GM21619 (cell line): ENCODE data around the gene FAM72C.
"Not testable (repeated sequence)": the region's sequence is repeated elsewhere in the genome, so short reads cannot be mapped to it uniquely, and the experiment has no call there.

Source experiments
- ATAC-seq: cut with Tn5 transposase; IDR thresholded peaks from one replicate; pipeline ENCODE4 v1.9.1; 2021; ENCODE audit not compliant: unreplicated experiment

The FAM72C gene

DNA sequence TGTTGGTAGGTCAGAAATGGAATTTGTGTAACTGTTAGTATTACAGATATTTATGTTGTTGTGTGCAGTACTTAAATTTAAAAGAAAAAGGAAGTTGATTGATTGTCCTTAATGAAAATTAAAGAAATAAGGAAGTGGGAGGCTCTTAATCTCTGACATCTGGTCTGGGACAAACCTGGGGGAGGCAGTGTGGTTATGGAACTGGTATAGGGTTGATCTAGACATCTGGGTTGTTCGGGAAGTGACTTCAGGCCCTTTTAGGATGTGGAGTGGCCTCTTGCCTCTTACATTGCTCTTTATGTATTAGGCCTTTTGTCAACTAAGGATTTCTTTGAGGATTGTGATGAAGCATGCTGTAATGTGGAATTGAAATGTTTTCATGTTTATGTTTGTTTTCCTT lies 16.1 kb upstream of the FAM72C start:
- not testable (repeated sequence) for ATAC-seq

DNA sequence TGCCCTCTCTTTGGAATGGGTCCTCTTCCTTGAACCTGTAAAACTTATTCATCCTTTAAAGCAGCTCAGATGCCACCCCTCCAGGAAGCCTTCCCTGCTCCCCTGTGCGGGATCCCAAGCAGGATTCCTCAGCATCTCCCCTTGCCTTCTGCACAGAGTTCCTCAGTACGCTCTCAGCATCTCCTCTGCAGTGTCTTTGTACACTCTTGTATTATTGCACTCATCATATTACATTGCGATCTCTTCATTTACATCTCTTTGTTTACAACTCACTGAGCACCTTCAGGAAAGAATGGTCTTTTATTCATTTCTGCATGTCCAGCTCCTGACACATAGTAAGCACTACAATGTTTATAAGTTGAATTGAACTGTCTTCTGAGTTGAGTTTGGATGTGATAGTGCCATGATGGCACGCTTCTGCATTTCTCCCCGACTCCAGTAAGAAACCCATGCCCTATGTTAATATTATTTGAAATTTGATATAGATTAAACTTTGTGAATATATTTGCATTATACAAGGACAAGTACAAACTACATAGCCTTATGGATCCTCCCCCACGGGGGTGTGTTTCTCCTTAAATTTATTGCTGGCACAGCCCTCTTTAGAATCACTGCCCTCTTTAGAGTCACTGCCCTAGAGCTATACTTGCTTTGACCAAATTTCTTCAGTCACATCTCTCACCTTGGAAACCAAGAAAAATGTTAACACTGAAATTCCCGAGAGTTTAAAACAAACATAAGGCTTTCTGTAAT lies 13.1 kb upstream of the FAM72C start:
- ATAC-seq, result not testable (repeated sequence)

DNA sequence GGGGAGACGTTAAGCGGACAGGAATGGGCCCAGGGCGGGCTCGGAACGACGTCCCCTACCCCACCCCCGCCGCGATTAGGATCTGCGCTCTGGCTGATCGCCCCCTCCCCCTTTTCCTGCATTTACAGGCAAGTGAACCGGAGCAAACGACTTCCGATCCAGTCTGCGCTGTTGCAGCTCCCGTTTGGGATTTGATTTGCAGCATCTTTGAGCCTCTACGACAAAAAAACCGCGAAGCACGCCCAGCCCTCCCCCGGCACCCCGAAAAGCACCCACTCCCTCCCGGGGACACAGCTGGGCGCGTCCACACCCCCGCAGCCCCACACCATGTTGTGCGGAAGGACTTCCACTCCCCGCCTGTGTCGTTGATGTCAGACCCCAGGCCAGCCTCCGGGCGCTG lies 2.6 kb upstream of the FAM72C start:
- ATAC-seq, result not testable (repeated sequence)

DNA sequence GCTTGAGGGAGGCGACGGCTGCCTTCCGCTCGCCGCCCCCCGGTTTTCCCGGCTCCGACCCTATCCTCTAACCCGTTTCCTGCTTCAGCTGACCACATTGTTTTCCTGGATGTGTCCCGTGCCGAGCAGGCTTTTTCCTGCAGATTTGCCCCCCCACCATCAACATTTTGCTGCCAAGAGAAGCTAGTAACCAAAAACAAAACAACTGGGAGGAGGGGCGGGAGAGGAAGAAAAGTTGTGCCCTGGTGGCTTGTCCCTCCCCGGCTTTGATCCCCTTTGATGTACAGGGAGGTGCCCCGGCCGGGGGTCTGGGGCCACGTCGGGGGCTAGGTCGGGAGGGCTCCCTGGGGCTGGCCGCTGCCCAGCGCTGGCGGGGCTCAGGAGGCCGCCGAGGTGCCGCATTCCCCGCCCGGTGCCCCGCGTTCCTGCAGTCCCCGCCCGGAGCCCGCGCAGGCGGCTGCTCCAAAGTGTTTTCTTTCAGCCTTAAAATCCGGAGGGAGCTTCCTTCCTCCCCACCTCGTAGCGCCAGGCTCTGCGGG lies 2.2 kb upstream of the FAM72C start:
- not testable (repeated sequence) for ATAC-seq

DNA sequence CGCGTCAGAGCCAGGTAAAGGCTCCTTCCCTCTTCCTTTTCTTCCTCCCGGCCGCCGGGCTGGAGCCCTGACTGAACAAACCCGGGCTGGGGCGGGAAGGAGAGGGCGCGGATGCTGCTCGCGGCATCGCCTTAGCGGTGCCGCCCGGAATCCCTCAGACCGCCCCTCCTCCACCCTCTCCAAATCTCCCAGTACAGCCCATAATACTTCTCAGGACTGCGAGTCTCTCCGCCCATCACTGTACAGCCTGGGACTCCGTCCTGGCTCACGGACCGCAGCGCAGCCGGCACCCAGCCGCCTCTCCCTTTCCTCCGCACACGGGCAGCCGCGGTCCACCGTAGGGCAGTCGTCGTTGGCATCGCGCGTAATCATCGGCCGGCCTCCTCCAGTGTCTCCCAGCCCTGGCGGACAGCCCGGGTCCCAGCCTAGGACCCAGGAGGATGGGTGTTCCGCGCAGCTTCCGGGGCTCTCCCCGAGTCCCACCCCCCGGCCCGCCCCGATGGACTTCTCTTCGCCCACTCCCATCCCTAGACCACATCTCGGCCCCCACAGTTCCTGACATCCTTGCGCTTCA lies 1.1 kb upstream of the FAM72C start:
- peak; percentile 12 for ATAC-seq

DNA sequence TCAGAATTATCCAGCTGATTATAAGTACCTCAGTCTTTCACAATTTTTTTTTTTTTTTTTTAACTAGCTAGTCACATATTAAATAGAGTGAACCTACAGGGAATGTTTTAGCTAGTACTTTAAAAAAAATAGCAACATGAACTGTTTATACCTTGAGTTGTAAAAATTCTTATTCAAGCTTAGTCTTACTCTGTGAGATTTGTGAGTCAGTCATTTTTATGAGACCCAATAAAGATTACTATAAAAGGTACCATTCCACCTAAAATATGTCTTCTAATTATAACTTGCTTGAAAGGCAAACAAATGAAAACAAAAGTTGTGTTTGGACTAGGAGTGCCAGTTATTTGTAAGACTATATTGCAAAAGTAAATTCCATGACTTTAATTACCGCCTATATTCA lies 5.9 kb downstream of the FAM72C start:
- not testable (repeated sequence) for ATAC-seq

DNA sequence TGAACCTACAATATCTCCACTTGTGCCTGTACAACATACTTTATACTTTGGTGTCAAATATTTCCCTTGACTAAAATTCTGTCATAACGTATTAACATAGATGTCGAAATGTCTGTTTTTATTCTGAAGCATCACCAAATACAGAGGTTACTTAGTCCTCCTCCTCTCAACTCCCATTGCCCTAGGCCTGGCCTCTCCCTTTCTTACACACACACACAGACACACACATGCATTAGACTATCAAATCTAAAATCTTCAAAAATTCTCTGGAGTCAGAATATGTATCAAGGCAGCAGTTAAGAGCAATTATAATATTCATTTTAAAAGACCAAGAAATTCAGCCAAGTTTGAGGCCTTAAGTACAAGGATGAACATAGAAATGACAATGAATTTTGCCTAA lies 7.5 kb downstream of the FAM72C start:
- not testable (repeated sequence) for ATAC-seq

DNA sequence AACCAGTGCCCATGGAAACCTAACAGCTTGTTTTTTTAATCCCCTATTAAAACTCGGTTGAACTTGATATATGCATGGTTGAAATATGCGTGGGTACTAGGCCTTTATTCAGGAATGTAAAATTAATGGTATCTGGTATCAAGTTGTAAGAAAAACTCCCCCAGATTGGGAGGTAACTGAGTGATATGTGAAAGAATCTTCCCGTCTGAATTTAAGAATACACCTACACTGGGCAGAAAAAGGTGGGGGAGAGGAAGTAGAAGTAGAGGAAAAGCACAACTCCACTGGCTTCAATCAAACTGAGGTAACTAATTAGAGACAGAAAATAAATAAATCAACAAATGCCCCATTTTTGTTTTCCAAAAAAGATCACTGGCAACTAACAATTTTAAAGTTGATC lies 15.9 kb downstream of the FAM72C start:
- ATAC-seq, result not testable (repeated sequence)

DNA sequence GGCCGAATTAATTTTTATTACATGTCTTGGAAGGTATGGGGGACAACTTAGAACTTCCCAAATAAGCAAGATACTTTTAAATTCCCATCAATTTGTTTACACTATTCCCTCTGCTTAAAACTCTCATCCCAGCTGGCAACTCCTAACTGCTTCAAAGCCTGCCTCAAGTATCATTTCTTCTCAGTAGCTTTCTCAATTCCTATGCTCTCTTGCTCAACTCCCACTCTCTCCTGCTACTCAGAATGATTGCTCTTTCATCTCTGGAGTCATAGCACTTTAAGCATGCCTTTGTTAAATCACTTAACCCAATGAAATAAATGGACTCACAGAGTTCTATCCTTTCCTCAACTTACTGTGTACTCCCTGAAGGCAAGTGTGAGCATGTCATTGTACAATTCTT lies 18.9 kb downstream of the FAM72C start:
- ATAC-seq, result not testable (repeated sequence)

DNA sequence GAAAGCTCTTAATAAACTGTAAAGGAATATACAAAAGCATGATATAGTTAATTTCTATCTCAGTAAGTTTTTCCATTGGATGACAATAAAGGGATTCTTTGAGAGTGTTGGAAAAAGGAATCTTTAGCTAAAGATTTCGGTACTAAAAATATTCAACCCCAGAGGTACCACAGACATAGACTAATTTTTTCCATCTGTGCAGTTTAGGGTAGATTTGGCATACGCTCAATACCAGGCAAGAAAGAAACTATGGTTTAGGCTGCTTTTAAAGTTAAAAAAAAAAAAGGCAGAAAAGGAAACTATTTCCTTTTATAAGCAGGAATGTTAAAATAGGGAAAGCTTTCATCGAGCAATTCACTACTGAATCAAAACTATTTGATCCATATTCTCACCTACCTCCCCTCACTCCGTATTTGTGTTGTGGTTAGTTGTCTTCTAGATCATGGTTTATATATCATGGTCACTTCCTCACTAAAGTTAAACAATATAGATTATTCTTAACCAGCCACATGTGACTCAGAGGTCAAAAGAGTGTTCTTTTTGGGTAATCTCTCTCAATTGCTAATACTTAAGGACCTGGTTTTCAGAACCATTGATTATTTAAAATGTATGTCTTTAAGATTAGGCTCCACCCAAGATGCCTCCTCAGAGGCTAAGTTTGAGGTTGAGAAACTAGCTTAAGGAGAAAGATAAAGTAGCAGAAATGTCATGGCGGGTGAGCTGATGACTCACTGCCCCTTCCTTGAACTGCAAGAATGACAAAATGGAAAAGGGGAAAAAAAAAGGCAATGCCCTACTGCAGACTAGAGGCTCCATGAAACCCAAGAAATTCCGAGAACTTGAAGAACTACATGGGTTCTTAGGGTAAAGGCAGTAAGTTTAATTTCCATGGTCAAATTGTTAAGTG lies 20.0 kb downstream of the FAM72C start:
- not testable (repeated sequence) for ATAC-seq

DNA sequence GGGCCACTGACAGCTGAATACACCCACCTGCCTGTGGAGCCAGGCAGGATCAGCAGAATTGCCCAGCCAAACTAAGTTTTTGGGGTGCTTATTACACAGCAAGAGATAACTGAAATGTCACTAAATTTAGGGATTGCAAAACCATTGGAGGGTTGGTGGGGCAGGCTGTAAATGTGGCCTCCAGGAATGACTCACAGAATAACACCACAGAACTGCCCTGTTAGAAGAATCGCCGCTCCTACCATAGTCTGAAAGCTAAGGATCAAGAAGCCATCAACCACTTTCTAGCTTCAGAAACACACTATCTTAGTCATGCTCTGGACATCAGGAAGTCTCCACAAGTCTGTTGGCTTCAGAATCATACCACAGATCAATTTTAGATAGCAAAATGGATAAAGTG lies 24.0 kb downstream of the FAM72C start:
- not testable (repeated sequence) for ATAC-seq

DNA sequence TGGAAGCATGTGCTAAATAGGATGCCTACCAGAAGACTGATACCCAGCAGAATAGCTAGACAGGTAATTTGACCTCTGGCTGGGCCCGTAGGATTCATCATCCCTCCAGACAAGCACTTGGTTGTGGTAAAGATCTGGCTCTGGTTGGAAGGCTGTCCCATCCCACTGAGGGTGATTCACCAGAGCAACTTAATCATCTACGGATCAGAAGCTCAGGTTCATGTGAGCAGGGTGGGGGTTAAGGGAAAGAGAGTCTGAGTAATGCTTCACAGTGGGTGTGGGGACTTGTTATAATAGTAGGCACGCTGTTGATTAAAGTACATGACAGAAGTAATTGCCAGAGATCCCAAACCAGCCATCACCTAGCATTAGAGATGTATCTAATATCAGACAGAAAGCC lies 26.5 kb downstream of the FAM72C start:
- ATAC-seq, result not testable (repeated sequence)

DNA sequence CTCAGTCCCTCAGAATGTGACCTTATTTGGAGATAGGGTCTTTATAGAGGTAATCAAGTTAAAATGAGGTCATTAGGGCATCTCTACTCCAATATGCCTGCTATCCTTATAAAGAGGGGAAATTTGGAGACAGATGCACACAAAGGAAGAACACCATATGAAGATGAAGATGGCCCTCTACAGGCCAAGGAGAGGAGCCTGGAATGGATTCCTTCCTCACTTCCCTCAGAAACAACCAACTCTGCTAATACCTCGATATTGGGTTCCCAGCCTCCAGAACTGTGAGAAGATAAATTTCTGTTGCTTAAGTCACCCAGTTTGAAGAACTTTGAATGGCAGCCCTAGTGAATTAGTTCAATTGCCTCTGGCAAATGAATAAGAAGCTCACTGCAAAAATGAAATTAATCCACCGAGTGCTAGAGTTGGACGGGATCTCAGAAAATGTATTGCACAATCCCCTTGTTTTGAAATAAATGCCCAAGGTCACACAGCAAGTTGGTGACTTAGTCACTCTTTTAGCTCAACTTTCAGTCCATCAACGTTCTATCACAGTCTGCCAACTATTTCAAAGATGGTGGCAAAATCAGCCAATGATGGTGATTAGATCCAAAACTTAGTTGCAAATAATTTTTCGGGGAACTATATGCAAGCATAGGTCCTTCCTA lies 27.1 kb downstream of the FAM72C start:
- not testable (repeated sequence) for ATAC-seq

DNA sequence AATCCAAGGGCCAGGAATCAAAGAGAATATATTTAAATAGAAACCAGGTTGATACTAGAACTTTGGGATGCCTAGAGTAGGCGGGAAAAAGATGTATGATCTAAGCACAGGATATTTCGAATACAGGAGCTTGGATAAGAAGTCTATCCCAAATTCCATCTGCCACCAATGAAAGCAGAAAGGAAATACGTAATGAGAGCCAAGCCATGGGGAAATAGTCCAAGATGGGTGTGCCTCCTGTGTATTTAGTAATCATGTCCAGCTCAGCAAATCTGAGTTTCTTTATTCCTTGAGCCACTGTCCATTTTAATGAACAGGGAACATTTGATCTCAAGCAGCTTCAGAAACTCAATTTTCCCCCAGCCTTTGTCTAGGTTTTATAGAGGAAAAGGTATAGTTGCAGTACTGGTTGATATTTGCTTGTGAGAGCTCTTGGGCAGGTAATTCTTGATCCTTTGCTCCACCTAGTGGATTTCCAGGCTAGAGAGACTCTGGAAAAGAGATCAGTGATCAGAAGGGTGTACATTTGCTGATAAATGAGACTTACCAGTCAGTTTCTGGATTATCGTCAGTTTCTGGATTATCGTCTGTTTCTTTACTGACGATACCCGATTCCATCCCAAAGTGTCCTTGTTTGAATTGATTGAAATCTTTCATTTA lies 28.3 kb downstream of the FAM72C start:
- not testable (repeated sequence) for ATAC-seq

DNA sequence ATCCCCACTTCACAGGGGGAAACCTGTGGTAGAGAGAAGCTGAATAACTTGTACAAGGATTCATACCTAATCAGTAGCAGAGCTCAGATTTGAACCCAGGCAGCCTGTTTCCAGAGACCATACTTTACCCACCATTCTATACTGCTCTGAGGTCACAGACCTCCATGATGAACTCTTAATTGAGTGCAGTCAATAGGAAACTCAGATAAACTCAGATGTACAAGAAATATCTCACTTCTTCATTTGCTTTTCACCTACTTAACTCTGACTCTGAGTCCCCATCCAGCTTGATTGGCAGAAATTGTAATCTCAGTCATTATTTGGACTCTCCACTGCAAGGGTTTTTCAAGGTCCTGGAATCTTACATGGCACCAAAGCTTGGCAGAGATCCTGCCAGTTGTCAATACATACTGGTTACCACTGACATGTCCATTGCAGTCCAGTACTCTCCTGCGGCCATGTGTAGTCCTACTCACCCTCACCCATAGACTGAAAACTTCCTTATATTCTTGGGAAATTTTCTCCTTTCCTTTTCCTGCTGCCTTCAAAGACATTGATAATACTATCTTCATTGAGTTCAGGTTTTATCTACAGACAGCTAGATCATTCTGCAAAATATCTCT lies 29.4 kb downstream of the FAM72C start:
- not testable (repeated sequence) for ATAC-seq

DNA sequence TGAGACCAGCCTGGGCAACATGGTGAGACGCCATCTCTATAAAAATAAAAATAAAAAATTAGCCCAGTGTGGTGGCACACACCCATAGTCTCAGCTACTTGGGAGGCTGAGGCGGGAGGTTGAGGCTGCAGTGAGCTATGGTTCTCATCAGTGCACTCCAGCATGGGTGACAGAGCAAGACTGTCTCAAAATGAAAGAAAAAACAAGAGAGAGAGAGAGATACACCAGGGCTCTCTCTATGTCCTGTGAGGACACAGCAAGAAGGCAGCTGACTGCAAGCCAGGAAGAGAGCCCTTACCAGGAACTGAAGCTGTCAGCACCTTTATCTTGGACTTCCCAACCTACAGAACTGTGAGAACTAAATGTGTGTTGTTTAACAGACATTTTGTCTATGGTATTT lies 32.1 kb downstream of the FAM72C start:
- ATAC-seq, result not testable (repeated sequence)

DNA sequence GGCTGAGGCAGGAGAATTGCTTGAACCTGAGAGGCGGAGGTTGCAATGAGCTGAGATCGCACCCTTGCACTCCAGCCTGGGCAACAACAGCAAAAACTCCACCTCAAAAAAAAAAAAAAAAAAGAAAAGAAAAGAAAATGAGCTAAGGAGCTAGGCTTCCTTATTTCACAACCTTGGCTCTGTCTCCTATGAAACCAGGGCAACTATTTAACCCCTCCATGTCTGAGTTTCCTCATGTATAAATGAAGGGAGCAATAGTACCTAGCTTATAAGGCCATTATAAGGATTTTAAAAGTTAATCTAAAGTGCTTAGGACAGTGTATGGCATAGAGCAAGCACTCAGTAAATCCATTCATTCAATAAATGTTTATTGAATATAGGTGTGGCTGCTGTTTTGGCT lies 32.9 kb downstream of the FAM72C start:
- ATAC-seq, result not testable (repeated sequence)

DNA sequence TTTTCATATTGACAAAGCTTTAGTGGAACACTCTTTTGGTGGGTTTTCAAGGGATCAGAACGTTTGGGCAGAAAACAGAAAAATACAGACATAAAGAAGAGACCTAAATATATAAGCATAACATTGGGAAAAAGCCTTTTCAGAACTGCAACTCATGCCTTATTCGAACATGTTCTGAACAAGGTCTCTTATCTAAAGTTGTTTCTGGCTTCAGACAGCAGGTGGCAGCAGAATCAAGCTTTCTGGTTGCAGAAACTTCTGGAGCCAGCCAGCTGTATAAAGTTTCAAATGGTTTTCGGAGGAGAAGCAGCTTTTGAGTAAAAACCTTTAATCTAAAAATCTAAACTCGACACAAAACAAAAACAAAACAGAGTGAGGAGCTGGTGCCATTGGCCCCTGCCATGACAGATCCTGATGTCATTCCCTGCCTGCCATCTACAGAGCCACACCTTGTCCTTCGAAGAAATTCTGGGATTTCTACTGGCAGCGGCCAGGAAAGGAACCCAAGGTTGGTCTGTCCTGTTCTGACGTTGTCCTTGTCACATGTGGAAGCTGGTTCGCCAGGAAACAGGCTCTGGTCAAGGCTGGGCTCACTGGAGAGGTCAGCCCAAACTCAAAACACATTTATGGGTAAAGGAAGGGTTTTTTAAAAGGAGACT lies 35.2 kb downstream of the FAM72C start:
- ATAC-seq, result not testable (repeated sequence)

DNA sequence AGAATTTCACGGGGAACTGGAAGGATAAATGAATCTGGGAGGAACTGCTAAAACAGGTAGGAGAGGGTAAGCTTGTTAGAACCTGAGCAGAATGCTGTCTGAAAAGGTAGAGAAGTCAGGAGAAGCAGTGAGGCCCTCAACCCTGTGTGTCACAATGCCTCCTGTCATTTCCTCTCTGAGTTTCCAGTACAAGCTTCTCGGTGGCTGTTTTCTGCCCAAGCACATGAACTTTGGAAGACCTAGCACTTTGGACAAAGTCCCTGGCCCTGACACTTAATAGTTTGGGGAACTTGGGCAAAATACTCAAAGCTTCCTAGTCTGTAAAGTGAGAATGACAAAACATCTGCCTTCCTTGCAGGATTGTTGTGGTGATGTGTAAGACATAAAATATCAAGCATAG lies 52.7 kb downstream of the FAM72C start:
- ATAC-seq, result not testable (repeated sequence)
